PFSK-1 (cell line): Measurements from ENCODE around the gene TMEM87B.

Source experiments
- FOXP2 ChIP-seq: optimal IDR thresholded peaks from 2 replicates; pipeline ENCODE3; 2011; ENCODE audit warnings: borderline replicate concordance, control low read depth, inconsistent platforms; ENCODE audit not compliant: insufficient read depth; ENCODE audit errors: extremely low read length, extremely low read depth
- POLR2AphosphoS5 ChIP-seq: IDR thresholded peaks from 2 replicates; pipeline ENCODE4 v1.6.1; 2012; ENCODE audit warnings: low read depth, mild to moderate bottlenecking, control low read depth, low read length, moderate library complexity
- SIN3A ChIP-seq: IDR thresholded peaks from 2 replicates; pipeline ENCODE4 v1.6.1; 2012; ENCODE audit warnings: mild to moderate bottlenecking, low read length, moderate library complexity, borderline replicate concordance; ENCODE audit not compliant: insufficient read depth
- TAF1 ChIP-seq: IDR thresholded peaks from 2 replicates; pipeline ENCODE4 v1.6.1; 2012; ENCODE audit warnings: low read length, control low read depth, borderline replicate concordance; ENCODE audit not compliant: insufficient read depth
- TF ChIP-seq, protein P1 (sequence below), 2 experiments: IDR thresholded peaks; 2 replicates each; pipeline versions ENCODE4 v1.6.1 to v1.8.0; 2011 to 2012; ENCODE audit warnings: low read depth in 2 of 2, low read length in 2 of 2, control low read depth in 1 of 2, inconsistent platforms in 1 of 2, mild to moderate bottlenecking in 1 of 2, moderate library complexity in 1 of 2; ENCODE audit not compliant: insufficient read depth in 1 of 2

The TMEM87B gene

DNA sequence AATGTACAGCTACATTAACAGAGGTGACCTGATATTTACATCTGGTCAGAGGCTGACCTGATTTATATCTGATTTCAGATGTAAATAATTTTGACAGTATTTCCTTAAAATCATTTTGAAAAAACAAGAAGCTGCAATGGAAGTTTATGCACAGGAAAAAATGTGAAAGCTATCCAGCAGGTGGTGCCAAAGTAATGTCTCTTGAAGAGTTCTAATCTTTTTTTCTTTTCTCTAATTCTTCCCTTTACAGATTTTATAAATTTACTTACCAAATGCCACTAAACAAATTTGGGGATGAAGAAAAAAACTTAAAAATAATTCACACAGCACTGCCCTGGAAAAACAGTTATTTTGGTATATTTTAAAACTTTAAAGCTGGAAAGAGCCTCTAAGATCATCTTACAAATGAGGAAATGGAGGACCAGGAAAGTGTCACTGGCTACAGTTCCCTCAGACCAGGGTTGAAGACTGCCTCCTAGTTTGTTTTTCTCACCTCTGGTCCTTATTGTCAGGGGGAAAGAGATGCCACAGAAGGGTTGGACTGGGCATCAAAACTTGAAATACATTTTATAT, 66.7 kb downstream of the TMEM87B start:
- TF ChIP-seq POLR2AphosphoS5 (no peak), SIN3A (no peak), FOXP2 (no peak), TAF1 (no peak)
- TF ChIP-seq, protein P1, sequence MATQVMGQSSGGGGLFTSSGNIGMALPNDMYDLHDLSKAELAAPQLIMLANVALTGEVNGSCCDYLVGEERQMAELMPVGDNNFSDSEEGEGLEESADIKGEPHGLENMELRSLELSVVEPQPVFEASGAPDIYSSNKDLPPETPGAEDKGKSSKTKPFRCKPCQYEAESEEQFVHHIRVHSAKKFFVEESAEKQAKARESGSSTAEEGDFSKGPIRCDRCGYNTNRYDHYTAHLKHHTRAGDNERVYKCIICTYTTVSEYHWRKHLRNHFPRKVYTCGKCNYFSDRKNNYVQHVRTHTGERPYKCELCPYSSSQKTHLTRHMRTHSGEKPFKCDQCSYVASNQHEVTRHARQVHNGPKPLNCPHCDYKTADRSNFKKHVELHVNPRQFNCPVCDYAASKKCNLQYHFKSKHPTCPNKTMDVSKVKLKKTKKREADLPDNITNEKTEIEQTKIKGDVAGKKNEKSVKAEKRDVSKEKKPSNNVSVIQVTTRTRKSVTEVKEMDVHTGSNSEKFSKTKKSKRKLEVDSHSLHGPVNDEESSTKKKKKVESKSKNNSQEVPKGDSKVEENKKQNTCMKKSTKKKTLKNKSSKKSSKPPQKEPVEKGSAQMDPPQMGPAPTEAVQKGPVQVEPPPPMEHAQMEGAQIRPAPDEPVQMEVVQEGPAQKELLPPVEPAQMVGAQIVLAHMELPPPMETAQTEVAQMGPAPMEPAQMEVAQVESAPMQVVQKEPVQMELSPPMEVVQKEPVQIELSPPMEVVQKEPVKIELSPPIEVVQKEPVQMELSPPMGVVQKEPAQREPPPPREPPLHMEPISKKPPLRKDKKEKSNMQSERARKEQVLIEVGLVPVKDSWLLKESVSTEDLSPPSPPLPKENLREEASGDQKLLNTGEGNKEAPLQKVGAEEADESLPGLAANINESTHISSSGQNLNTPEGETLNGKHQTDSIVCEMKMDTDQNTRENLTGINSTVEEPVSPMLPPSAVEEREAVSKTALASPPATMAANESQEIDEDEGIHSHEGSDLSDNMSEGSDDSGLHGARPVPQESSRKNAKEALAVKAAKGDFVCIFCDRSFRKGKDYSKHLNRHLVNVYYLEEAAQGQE (IDR thresholded peaks at IDR 0.05; ENCODE audit: insufficient read depth in 1 of 2, low read depth in 2 of 2, low read length in 2 of 2): no peak

DNA sequence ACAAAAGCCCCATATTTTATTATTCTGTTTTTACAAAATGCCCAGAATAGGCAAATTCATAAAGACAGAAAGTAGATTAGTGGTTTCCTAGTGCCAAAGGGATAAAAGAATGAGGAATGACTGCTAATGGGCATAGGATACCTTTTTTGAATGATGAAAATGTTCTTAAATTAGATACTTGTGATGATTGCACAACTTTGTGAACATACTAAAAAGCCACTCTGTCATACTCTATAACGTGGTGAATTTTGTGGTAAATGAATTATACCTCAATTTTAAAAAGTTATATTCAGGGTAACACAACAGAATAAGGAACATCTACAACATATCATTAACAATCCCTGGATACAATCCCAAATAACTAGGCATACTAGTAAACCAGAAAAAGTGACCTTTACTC, 74.0 kb downstream of the TMEM87B start:
- TF ChIP-seq, protein P1 (IDR thresholded peaks at IDR 0.05; ENCODE audit: insufficient read depth in 1 of 2, low read depth in 2 of 2, low read length in 2 of 2): no peak
- TF ChIP-seq FOXP2 (no peak), SIN3A (no peak), POLR2AphosphoS5 (no peak), TAF1 (no peak)

DNA sequence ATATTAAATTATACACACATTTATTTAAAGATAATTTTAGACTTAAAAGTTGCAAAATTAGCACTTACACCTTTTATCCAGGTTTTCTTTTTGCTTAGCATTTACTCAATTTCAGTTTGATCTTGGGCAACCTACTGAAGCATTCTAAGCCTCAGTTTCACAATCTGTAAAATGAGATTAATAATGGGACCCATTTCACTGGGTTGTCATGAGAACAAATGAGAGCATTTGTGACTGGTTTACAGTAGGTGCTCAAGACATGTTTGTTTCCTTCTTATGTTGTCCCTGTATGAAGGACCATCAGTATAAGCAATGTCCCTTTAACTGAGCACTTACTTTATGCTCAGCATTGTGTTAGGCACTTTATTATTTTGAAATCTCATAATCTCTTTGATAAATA, 78.3 kb downstream of the TMEM87B start:
- no peak for TF ChIP-seq POLR2AphosphoS5
- TF ChIP-seq FOXP2: no peak
- TF ChIP-seq, protein P1 (IDR thresholded peaks at IDR 0.05; ENCODE audit: insufficient read depth in 1 of 2, low read depth in 2 of 2, low read length in 2 of 2): no peak
- TF ChIP-seq SIN3A: no peak
- no peak for TF ChIP-seq TAF1

DNA sequence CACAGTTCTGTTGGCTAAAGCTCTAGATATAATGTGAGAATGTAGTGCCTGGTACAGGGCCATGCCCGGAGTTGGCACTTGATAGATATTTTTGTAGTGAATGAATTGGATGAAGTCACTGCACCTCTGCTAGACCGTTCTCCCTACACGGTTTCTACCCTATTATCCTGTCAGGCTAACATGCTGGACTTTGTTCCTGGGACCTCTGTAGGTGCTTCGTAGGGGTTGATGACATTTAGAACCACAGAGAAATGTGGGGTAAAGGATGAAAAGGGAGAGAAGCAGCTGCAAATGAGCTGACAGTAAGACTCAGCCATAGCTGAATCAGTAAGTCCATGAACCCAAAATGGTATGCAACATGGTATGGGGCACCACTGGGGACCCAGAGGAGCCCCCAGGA, 79.1 kb downstream of the TMEM87B start:
- TF ChIP-seq, protein P1 (IDR thresholded peaks at IDR 0.05; ENCODE audit: insufficient read depth in 1 of 2, low read depth in 2 of 2, low read length in 2 of 2): no peak
- TF ChIP-seq POLR2AphosphoS5: no peak
- TF ChIP-seq TAF1: no peak

DNA sequence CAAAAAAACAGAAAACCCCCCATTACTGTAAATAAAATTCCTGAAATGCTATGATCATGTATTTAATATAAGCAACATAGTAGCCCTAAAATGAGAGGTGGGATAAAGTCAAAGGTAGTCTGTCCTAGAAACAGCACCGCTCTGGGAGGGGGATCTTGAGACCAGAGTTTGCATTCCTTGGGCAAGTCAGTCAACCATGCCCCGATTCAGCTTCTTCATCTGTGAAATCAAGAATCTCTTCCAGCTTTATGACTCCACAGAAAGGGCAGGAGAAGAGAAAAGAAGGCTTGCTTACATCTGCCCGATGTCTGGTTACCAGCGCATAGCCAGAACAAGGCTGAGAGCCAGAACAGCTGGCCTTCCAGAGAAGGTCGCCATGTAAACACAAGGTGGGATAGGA, 81.0 kb downstream of the TMEM87B start:
- TF ChIP-seq, protein P1 (IDR thresholded peaks at IDR 0.05; ENCODE audit: insufficient read depth in 1 of 2, low read depth in 2 of 2, low read length in 2 of 2): no peak
- TF ChIP-seq POLR2AphosphoS5: no peak
- TF ChIP-seq FOXP2: no peak
- TF ChIP-seq TAF1: no peak
- no peak for TF ChIP-seq SIN3A
